Naive B cell (primary cell): ENCODE data around the gene ELF1. TPM values are rescaled to one million over a fixed set of nuclear protein-coding genes. Genes with fewer than 3 reads are reported as not detected.
"Not testable (repeated sequence)": the region's sequence is repeated elsewhere in the genome, so short reads cannot be mapped to it uniquely, and the experiment has no call there.

Experiments
- ATAC-seq, 2 donors: fragments of 150-1000 bp; cut with Tn5 transposase; 2 replicates each; pipeline ENCODE4 v1.10.0; 2021; ENCODE audit warnings: low read depth in 2 of 2, mild to moderate bottlenecking in 2 of 2, moderate library complexity in 2 of 2
- DNase-seq: peaks from one replicate; pipeline ENCODE4 v3.0.0; 2022
- H3K27ac Mint-ChIP-seq, 6 donors: one replicate each; pipeline ENCODE4 v1.8.0; 2020 to 2022; ENCODE audit warnings: mild to moderate bottlenecking in 6 of 6, mixed read lengths in 6 of 6, moderate library complexity in 5 of 6, inconsistent platforms in 2 of 6
- H3K27me3 Mint-ChIP-seq, 3 donors: one replicate each; pipeline ENCODE4 v1.8.0; 2021 to 2022; ENCODE audit warnings: mixed read lengths in 3 of 3, mild to moderate bottlenecking in 1 of 3
- H3K36me3 Mint-ChIP-seq, 2 donors: one replicate each; pipeline ENCODE4 v1.8.0; 2020 to 2022; ENCODE audit warnings: mixed read lengths in 2 of 2, inconsistent platforms in 1 of 2, mild to moderate bottlenecking in 1 of 2
- H3K4me1 Mint-ChIP-seq, 3 donors: one replicate each; pipeline ENCODE4 v1.8.0; 2020 to 2022; ENCODE audit warnings: mixed read lengths in 3 of 3, inconsistent platforms in 1 of 3, mild to moderate bottlenecking in 1 of 3, moderate library complexity in 1 of 3
- H3K4me3 Mint-ChIP-seq, 8 donors: one replicate each; pipeline ENCODE4 v1.8.0; 2020 to 2022; ENCODE audit warnings: mild to moderate bottlenecking in 8 of 8, mixed read lengths in 8 of 8, moderate library complexity in 8 of 8, inconsistent platforms in 2 of 8
- H3K9me3 Mint-ChIP-seq, 7 donors: one replicate each; pipeline ENCODE4 v1.8.0; 2020 to 2022; ENCODE audit warnings: mixed read lengths in 7 of 7, mild to moderate bottlenecking in 5 of 7, inconsistent platforms in 2 of 7, moderate library complexity in 1 of 7
- polyA plus RNA-seq, 6 donors: library from polyadenylated mRNA; unstranded; fragments of 300-500 nt; fragmentation: Illumina TruSeq; gene quantifications; one replicate each; pipeline ENCODE4 v1.2.3, GENCODE V29; 2021; ENCODE audit warnings: low read depth in 6 of 6

ELF1 gene
- polyA plus RNA-seq, 6 donors from 2014 or later = 127 to 183 (median 144) TPM

- Mint-ChIP-seq H3K4me3 (peak overlapping the region in 2 of 8 donors; percentile 5 to 52), H3K9me3 (peaks cover 0 to 9% (median 0%) of the 10 kb centered on the region in 7 donors), H3K27me3 (peaks cover 0 to 7% (median 0%) of the 10 kb centered on the region in 3 donors), H3K4me1 (peaks cover 51 to 74% (median 64%) of the 10 kb centered on the region in 3 donors), H3K36me3 (peaks cover 7 to 10% of the 10 kb centered on the region in 2 donors), H3K27ac (peak overlapping the region in 3 of 6 donors; percentile 17 to 24 (median 20))
- DNase-seq = no peak
- no peak for ATAC-seq
These were observed 37.1 kb upstream of the ELF1 start for GRCh38 chr13:41056194-41056593.

GRCh38 chr13:41054919-41055619, 36.0 kb upstream of the ELF1 start:
- DNase-seq (no peak), ATAC-seq (no peak)
- H3K9me3 Mint-ChIP-seq = no peaks in the 10 kb centered on the region
- peak overlapping the region in 5 of 8 donors; percentile 3 to 76 (median 9) for H3K4me3 Mint-ChIP-seq
- no peaks in the 10 kb centered on the region for H3K27me3 Mint-ChIP-seq
- H3K4me1 Mint-ChIP-seq = peaks cover 41 to 63% (median 63%) of the 10 kb centered on the region in 3 donors
- peaks cover 0 to under 1% of the 10 kb centered on the region in 2 donors for H3K36me3 Mint-ChIP-seq
- H3K27ac Mint-ChIP-seq = peak overlapping the region in 4 of 6 donors; percentile 22 to 93 (median 43)

- H3K4me3 Mint-ChIP-seq = peak overlapping the region in 7 of 8 donors; percentile 44 to 83 (median 60)
- DNase-seq = peak; percentile 39
These were observed 35.2 kb upstream of the ELF1 start for GRCh38 chr13:41054212-41054877.

GRCh38 chr13:41053384-41053826, 34.3 kb upstream of the ELF1 start:
- peak overlapping the region; percentile 10 to 83 (median 64) for H3K4me3 Mint-ChIP-seq

More at GRCh38 chr13:41054212-41054877, 35.2 kb upstream of the ELF1 start:
- H3K9me3 Mint-ChIP-seq = no peaks in the 10 kb centered on the region
- H3K36me3 Mint-ChIP-seq = no peaks in the 10 kb centered on the region
- no peaks in the 10 kb centered on the region for H3K27me3 Mint-ChIP-seq
- peak; percentile 52 for ATAC-seq
- H3K4me1 Mint-ChIP-seq = peaks cover 40 to 63% (median 62%) of the 10 kb centered on the region in 3 donors
- peak overlapping the region in 5 of 6 donors; percentile 11 to 95 (median 90) for H3K27ac Mint-ChIP-seq

GRCh38 chr13:41052441-41052840, 33.3 kb upstream of the ELF1 start:
- Mint-ChIP-seq H3K36me3 (peaks cover 0 to 10% of the 10 kb centered on the region in 2 donors), H3K27me3 (no peaks in the 10 kb centered on the region), H3K4me3 (peak overlapping the region in 1 of 8 donors; percentile 14), H3K4me1 (peaks cover 42 to 59% (median 55%) of the 10 kb centered on the region in 3 donors), H3K9me3 (peaks cover 0 to 5% (median 0%) of the 10 kb centered on the region in 7 donors), H3K27ac (peak overlapping the region in 1 of 6 donors; percentile 11)
- ATAC-seq (no peak), DNase-seq (no peak)

More at GRCh38 chr13:41053384-41053826, 34.3 kb upstream of the ELF1 start:
- DNase-seq (peak; percentile 71), ATAC-seq (peak; percentile 91 to 94)
- Mint-ChIP-seq H3K27ac (peak overlapping the region; percentile 87 to 95 (median 90)), H3K9me3 (peaks cover 0 to 5% (median 0%) of the 10 kb centered on the region in 7 donors), H3K36me3 (peaks cover 0 to 9% of the 10 kb centered on the region in 2 donors), H3K4me1 (peaks cover 46 to 65% (median 60%) of the 10 kb centered on the region in 3 donors), H3K27me3 (no peaks in the 10 kb centered on the region)

- Mint-ChIP-seq H3K36me3 (peaks cover 0 to 10% of the 10 kb centered on the region in 2 donors), H3K27me3 (no peaks in the 10 kb centered on the region), H3K4me1 (peaks cover 32 to 46% (median 41%) of the 10 kb centered on the region in 3 donors), H3K9me3 (peaks cover 0 to 5% (median 0%) of the 10 kb centered on the region in 7 donors), H3K4me3 (peak overlapping the region in 1 of 8 donors; percentile 8), H3K27ac (no peak overlapping the region)
- ATAC-seq = no peak
- no peak for DNase-seq
These were observed 30.6 kb upstream of the ELF1 start for GRCh38 chr13:41049480-41050440.

- peaks cover 26 to 39% (median 30%) of the 10 kb centered on the region in 3 donors for H3K4me1 Mint-ChIP-seq
- no peak for DNase-seq
- H3K27ac Mint-ChIP-seq = peak overlapping the region in 1 of 6 donors; percentile 89
These were observed 29.5 kb upstream of the ELF1 start for GRCh38 chr13:41048640-41049039.

GRCh38 chr13:41042419-41042818, 23.3 kb upstream of the ELF1 start:
- not testable (repeated sequence) for H3K9me3 Mint-ChIP-seq, H3K36me3 Mint-ChIP-seq, H3K27me3 Mint-ChIP-seq, H3K4me3 Mint-ChIP-seq, ATAC-seq, H3K27ac Mint-ChIP-seq, DNase-seq
- H3K4me1 Mint-ChIP-seq = peaks cover 14 to 27% (median 19%) of the 10 kb centered on the region in 3 donors

More at GRCh38 chr13:41048640-41049039, 29.5 kb upstream of the ELF1 start:
- ATAC-seq = no peak
- H3K4me3 Mint-ChIP-seq = peak overlapping the region in 1 of 8 donors; percentile 6
- H3K36me3 Mint-ChIP-seq = peaks cover 0 to 10% of the 10 kb centered on the region in 2 donors
- H3K27me3 Mint-ChIP-seq = no peaks in the 10 kb centered on the region
- peaks cover 0 to 5% (median 0%) of the 10 kb centered on the region in 7 donors for H3K9me3 Mint-ChIP-seq

GRCh38 chr13:41040584-41041334, 21.6 kb upstream of the ELF1 start:
- Mint-ChIP-seq H3K36me3 (no peaks in the 10 kb centered on the region), H3K4me3 (no peak overlapping the region), H3K9me3 (peaks cover 0 to 5% (median 0%) of the 10 kb centered on the region in 7 donors), H3K27me3 (no peaks in the 10 kb centered on the region), H3K27ac (peak overlapping the region in 3 of 6 donors; percentile 29 to 69 (median 64)), H3K4me1 (peaks cover 14 to 22% (median 16%) of the 10 kb centered on the region in 3 donors)
- DNase-seq (no peak), ATAC-seq (no peak)

GRCh38 chr13:41039746-41040145, 20.6 kb upstream of the ELF1 start:
- Mint-ChIP-seq H3K4me3 (no peak overlapping the region), H3K27ac (no peak overlapping the region), H3K27me3 (no peaks in the 10 kb centered on the region), H3K4me1 (peaks cover 15 to 21% (median 20%) of the 10 kb centered on the region in 3 donors), H3K9me3 (peaks cover 0 to 3% (median 0%) of the 10 kb centered on the region in 7 donors), H3K36me3 (no peaks in the 10 kb centered on the region)
- ATAC-seq (no peak), DNase-seq (no peak)

- H3K9me3 Mint-ChIP-seq, DNase-seq, H3K27ac Mint-ChIP-seq, H3K4me3 Mint-ChIP-seq, H3K36me3 Mint-ChIP-seq, ATAC-seq, H3K27me3 Mint-ChIP-seq: not testable (repeated sequence)
- H3K4me1 Mint-ChIP-seq = peaks cover 21 to 26% (median 24%) of the 10 kb centered on the region in 3 donors
These were observed 17.4 kb upstream of the ELF1 start for GRCh38 chr13:41036557-41036956.

GRCh38 chr13:41034881-41035280, 15.8 kb upstream of the ELF1 start:
- Mint-ChIP-seq H3K27me3 (no peaks in the 10 kb centered on the region), H3K4me3 (no peak overlapping the region), H3K36me3 (peaks cover 0 to 5% of the 10 kb centered on the region in 2 donors), H3K9me3 (no peaks in the 10 kb centered on the region), H3K4me1 (peaks cover 16 to 21% (median 20%) of the 10 kb centered on the region in 3 donors), H3K27ac (peak overlapping the region in 3 of 6 donors; percentile 2 to 14 (median 3))
- ATAC-seq (peak in 1 of 2 donors; percentile 64), DNase-seq (no peak)
